Panc1 (cell line): ENCODE data around the gene TEKT2. TPM values are rescaled to one million over a fixed set of nuclear protein-coding genes. Genes with fewer than 3 reads are reported as not detected.

Source experiments
- ATAC-seq: fragments of 200-7000 bp; cut with Tn5 transposase; 2 replicates; pipeline ENCODE4 v1.9.1; 2020; ENCODE audit warnings: mild to moderate bottlenecking, moderate library complexity
- BruUV-seq: library from RNA; stranded (reverse); fragments of 400-500 nt; replicated peaks from 2 replicates; lab custom pipeline; 2021; lab: Mats Ljungman, UMichigan
- CTCF ChIA-PET: fragments of 300-600 bp; sonication (Branson Sonifier 250); formaldehyde crosslinking; loops from one replicate; lab custom pipeline; 2022; ENCODE audit warnings: antibody characterized with exemption; lab: Charles Lee
- POLR2A ChIA-PET: fragments of 300-600 bp; sonication (Branson Sonifier 250); formaldehyde crosslinking; loops from one replicate; lab custom pipeline; 2022; ENCODE audit warnings: antibody characterized with exemption; lab: Charles Lee
- DNase-seq: peaks from one replicate; pipeline ENCODE4 v3.0.0-alpha.2; 2010; ENCODE audit warnings: low read depth, low spot score
- H3K27ac ChIP-seq: 2 replicates; pipeline ENCODE4 v1.5.1; 2011; ENCODE audit warnings: mild to moderate bottlenecking, low read length, inconsistent platforms
- H3K27me3 ChIP-seq: fragments of 200-500 bp; sonication (Bioruptor generic); 2 replicates; pipeline ENCODE4 v1.6.0; 2014; ENCODE audit warnings: low read length, inconsistent platforms; ENCODE audit not compliant: control insufficient read depth, insufficient read depth
- H3K36me3 ChIP-seq: fragments of 200-500 bp; sonication (Bioruptor generic); 2 replicates; pipeline ENCODE4 v1.5.1; 2014; ENCODE audit warnings: inconsistent platforms, mild to moderate bottlenecking, low read length, moderate library complexity; ENCODE audit not compliant: control insufficient read depth, insufficient read depth
- H3K4me1 ChIP-seq: 2 replicates; pipeline ENCODE4 v1.5.1; 2011; ENCODE audit warnings: inconsistent platforms, mild to moderate bottlenecking, low read length, moderate library complexity; ENCODE audit not compliant: control insufficient read depth, insufficient read depth
- H3K4me3 ChIP-seq, 2 experiments: 2 replicates each; pipeline ENCODE4 v1.5.1; 2011 to 2012; ENCODE audit warnings: low read depth in 2 of 2, low read length in 2 of 2, mild to moderate bottlenecking in 2 of 2, inconsistent platforms in 1 of 2, moderate library complexity in 1 of 2
- H3K9me3 ChIP-seq: fragments of 200-500 bp; sonication (Bioruptor generic); 2 replicates; pipeline ENCODE4 v1.5.1; 2014; ENCODE audit warnings: low read depth, mild to moderate bottlenecking, inconsistent platforms, low read length, moderate library complexity; ENCODE audit not compliant: control insufficient read depth, insufficient read depth
- POLR2AphosphoS5 ChIP-seq: IDR thresholded peaks from 2 replicates; pipeline ENCODE4 v1.6.1; 2012; ENCODE audit warnings: mild to moderate bottlenecking, low read depth, low read length, moderate library complexity
- REST ChIP-seq, 2 experiments: IDR thresholded peaks; 2 replicates each; pipeline ENCODE4 v1.6.1; 2011 to 2012; ENCODE audit warnings: low read depth in 2 of 2, control low read depth in 1 of 2, low read length in 1 of 2, mild to moderate bottlenecking in 1 of 2, moderate library complexity in 1 of 2; ENCODE audit not compliant: insufficient read depth in 1 of 2
- SIN3A ChIP-seq: IDR thresholded peaks from 2 replicates; pipeline ENCODE4 v1.6.1; 2012; ENCODE audit warnings: low read depth, mild to moderate bottlenecking, low read length, moderate library complexity, borderline replicate concordance; ENCODE audit not compliant: insufficient read depth
- TCF7L2 ChIP-seq: IDR thresholded peaks from 2 replicates; pipeline ENCODE4 v1.6.1; 2011; ENCODE audit warnings: mild to moderate bottlenecking, low read depth, low read length, inconsistent platforms
- in situ Hi-C: cut with HindIII; loops from 2 replicates; pipeline ENCODE4 v1.10.0; 2016; ENCODE audit warnings: low sequenced_read_pairs, low pct_unique_long_range_greater_than_20kb
- intact Hi-C: fragments of 100-400 bp; cut with micrococcal nuclease; formaldehyde crosslinking; loops from one replicate; pipeline ENCODE4 v1.10.0; 2022; ENCODE audit not compliant: unreplicated experiment
- total RNA-seq: library from RNA; stranded (reverse); gene quantifications from one replicate; pipeline ENCODE4 v1.2.1, GENCODE V29; 2021; ENCODE audit not compliant: unreplicated experiment
- TF ChIP-seq, protein P1 (sequence below): fragments of 450-650 bp; IDR thresholded peaks from 2 replicates; pipeline ENCODE4 v1.5.1; 2017; ENCODE audit warnings: mild to moderate bottlenecking

TEKT2 gene
- total RNA-seq, 1 experiment from 2014 or later = 0.23 TPM

- TF ChIP-seq POLR2AphosphoS5 (no peak), REST (IDR thresholded peaks at IDR 0.05; ENCODE audit: insufficient read depth in 1 of 2, low read depth in 2 of 2, low read length in 1 of 2) (no peak), SIN3A (no peak), TCF7L2 (no peak)
- TF ChIP-seq, protein P1, sequence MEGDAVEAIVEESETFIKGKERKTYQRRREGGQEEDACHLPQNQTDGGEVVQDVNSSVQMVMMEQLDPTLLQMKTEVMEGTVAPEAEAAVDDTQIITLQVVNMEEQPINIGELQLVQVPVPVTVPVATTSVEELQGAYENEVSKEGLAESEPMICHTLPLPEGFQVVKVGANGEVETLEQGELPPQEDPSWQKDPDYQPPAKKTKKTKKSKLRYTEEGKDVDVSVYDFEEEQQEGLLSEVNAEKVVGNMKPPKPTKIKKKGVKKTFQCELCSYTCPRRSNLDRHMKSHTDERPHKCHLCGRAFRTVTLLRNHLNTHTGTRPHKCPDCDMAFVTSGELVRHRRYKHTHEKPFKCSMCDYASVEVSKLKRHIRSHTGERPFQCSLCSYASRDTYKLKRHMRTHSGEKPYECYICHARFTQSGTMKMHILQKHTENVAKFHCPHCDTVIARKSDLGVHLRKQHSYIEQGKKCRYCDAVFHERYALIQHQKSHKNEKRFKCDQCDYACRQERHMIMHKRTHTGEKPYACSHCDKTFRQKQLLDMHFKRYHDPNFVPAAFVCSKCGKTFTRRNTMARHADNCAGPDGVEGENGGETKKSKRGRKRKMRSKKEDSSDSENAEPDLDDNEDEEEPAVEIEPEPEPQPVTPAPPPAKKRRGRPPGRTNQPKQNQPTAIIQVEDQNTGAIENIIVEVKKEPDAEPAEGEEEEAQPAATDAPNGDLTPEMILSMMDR = no peak
- H3K9me3 ChIP-seq = no peaks in the 10 kb centered on the region
- H3K4me1 ChIP-seq = no peaks in the 10 kb centered on the region
- ChIA-PET POLR2A (no interaction called here), CTCF (no interaction called here)
- ATAC-seq = no peak
- H3K27me3 ChIP-seq = no peaks in the 10 kb centered on the region
- no TSS peak for BruUV-seq
- in situ Hi-C loops (no loop called here), intact Hi-C loops (no loop called here)
- DNase-seq = no peak
- H3K27ac ChIP-seq = no peak overlapping the region
- H3K36me3 ChIP-seq = peaks cover 3% of the 10 kb centered on the region
- H3K4me3 ChIP-seq = no peak overlapping the region
These were observed 48.7 kb upstream of the TEKT2 start for GRCh38 chr1:36035154-36035553.

GRCh38 chr1:36040238-36040637 is 43.7 kb upstream of the TEKT2 start:
- CTCF ChIA-PET = no interaction called here
- Histone ChIP-seq H3K4me3 (no peak overlapping the region), H3K27me3 (no peaks in the 10 kb centered on the region), H3K36me3 (peaks cover 15% of the 10 kb centered on the region), H3K9me3 (no peaks in the 10 kb centered on the region), H3K27ac (no peak overlapping the region), H3K4me1 (no peaks in the 10 kb centered on the region)
- no peak for DNase-seq
- no peak for TF ChIP-seq SIN3A
- no peak for TF ChIP-seq REST (IDR thresholded peaks at IDR 0.05; ENCODE audit: insufficient read depth in 1 of 2, low read depth in 2 of 2, low read length in 1 of 2)
- no peak for TF ChIP-seq TCF7L2
- TF ChIP-seq, protein P1 = no peak
- no peak for TF ChIP-seq POLR2AphosphoS5
- no TSS peak for BruUV-seq
- in situ Hi-C loops (no loop called here), intact Hi-C loops (no loop called here)
- POLR2A ChIA-PET = no interaction called here
- ATAC-seq = no peak
